ENCODE measurements around the gene TNIP1.

The TNIP1 gene

DNA sequence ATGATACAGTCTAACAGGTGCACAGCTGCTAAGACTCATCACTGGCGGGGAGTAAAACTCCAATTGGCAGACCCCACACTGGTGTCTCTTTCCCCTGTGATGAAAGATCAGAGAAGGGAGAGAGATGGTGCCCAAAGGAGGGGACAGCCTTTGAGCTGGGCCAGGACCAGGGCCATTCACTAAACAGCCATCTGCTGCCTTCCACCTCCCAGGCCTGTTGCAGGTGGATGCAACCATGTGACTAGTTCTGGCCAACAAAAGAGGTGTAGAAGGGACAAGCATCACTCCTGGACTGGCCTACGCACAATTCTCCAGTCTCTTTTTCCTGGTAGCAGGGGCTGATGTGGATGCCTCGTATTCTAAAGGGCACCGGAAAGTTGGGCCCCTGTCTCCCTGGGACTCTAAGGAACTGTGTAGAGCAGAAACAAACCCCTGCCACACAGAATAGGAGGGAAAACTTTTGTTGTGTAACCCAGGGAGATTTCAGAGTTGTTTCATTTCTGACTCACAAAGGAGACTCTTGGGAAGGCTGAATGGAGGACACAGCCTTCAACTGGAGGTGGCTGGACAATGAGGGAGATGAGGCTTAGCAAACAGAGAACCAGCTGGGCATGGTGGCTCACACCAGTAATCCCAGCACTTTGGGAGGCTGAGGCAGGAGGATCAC, 26.9 kb downstream of the TNIP1 start:
- Histone ChIP-seq H3K27me3 (ENCODE audit: control insufficient read depth, low read length) (no peaks in the 10 kb centered on the region), H3F3A (ENCODE audit: control insufficient read depth, insufficient read depth) (peaks cover under 1% of the 10 kb centered on the region; the same call in 1 of the 2 replicates), H3K4me3 (ENCODE audit: low read length) (no peak overlapping the region), H3K36me3 (ENCODE audit: control insufficient read depth, low read length) (peaks cover 80% of the 10 kb centered on the region), H3K27ac (ENCODE audit: low read depth, low read length) (no peak overlapping the region), H3K4me1 (ENCODE audit: control insufficient read depth, low read length) (peaks cover 12% of the 10 kb centered on the region), H3K79me2 (ENCODE audit: control insufficient read depth, low read length) (peaks cover 7% of the 10 kb centered on the region), H3K9me3 (ENCODE audit: control insufficient read depth, insufficient read depth, low read length) (no peaks in the 10 kb centered on the region), H3K9me2 (replicated peaks; ENCODE audit: control insufficient read depth, low read length) (no peaks in the 10 kb centered on the region), H4K20me1 (ENCODE audit: control insufficient read depth, insufficient read depth, low read depth, low read length) (no peaks in the 10 kb centered on the region; the same call in 1 of the 2 replicates), H3K4me2 (ENCODE audit: low read length) (no peak overlapping the region)
- TF ChIP-seq, protein P1, sequence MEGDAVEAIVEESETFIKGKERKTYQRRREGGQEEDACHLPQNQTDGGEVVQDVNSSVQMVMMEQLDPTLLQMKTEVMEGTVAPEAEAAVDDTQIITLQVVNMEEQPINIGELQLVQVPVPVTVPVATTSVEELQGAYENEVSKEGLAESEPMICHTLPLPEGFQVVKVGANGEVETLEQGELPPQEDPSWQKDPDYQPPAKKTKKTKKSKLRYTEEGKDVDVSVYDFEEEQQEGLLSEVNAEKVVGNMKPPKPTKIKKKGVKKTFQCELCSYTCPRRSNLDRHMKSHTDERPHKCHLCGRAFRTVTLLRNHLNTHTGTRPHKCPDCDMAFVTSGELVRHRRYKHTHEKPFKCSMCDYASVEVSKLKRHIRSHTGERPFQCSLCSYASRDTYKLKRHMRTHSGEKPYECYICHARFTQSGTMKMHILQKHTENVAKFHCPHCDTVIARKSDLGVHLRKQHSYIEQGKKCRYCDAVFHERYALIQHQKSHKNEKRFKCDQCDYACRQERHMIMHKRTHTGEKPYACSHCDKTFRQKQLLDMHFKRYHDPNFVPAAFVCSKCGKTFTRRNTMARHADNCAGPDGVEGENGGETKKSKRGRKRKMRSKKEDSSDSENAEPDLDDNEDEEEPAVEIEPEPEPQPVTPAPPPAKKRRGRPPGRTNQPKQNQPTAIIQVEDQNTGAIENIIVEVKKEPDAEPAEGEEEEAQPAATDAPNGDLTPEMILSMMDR (IDR thresholded peaks at IDR 0.05; ENCODE audit: low read depth, low read length, poor library complexity, severe bottlenecking): no peak
- no peak for TF ChIP-seq EZH2phosphoT487 (IDR thresholded peaks at IDR 0.05; ENCODE audit: borderline replicate concordance, low read length)

DNA sequence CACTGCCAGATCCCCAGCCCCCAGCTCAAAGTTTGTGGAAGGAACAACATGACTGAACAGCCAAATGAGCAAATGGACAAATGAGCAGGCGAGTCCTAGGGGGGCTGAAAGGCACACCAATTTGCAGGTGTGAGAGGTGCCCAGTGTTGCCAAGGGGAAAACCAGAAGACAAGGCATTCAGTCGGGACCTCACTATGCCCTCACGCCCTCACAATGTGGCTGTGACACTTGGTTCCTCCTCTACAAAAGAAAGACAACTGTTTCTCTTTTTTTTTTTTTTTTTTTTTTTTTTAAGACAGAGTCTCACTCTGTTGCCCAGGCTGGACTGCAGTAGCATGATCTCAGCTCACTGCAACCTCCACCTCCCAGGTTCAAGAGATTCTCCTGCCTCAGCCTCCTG, 28.0 kb downstream of the TNIP1 start:
- H3K9me3 ChIP-seq (ENCODE audit: control insufficient read depth, insufficient read depth, low read length): no peaks in the 10 kb centered on the region
- TF ChIP-seq, protein P1 (IDR thresholded peaks at IDR 0.05; ENCODE audit: low read depth, low read length, poor library complexity, severe bottlenecking): no peak
- no peak for TF ChIP-seq EZH2phosphoT487 (IDR thresholded peaks at IDR 0.05; ENCODE audit: borderline replicate concordance, low read length)
- H3K9me2 ChIP-seq (replicated peaks; ENCODE audit: control insufficient read depth, low read length): no peaks in the 10 kb centered on the region
- H3K4me3 ChIP-seq (ENCODE audit: low read length): no peak overlapping the region
- no peak overlapping the region for H3K27ac ChIP-seq (ENCODE audit: low read depth, low read length)
- H3F3A ChIP-seq (ENCODE audit: control insufficient read depth, insufficient read depth): no peaks in the 10 kb centered on the region
- no peak overlapping the region for H3K4me2 ChIP-seq (ENCODE audit: low read length)
- no peaks in the 10 kb centered on the region for H3K79me2 ChIP-seq (ENCODE audit: control insufficient read depth, low read length)
- H4K20me1 ChIP-seq (ENCODE audit: control insufficient read depth, insufficient read depth, low read depth, low read length): no peaks in the 10 kb centered on the region; the same call in 1 of the 2 replicates
- peaks cover 80% of the 10 kb centered on the region for H3K36me3 ChIP-seq (ENCODE audit: control insufficient read depth, low read length)
- no peaks in the 10 kb centered on the region for H3K27me3 ChIP-seq (ENCODE audit: control insufficient read depth, low read length)
- H3K4me1 ChIP-seq (ENCODE audit: control insufficient read depth, low read length): peaks cover 7% of the 10 kb centered on the region

DNA sequence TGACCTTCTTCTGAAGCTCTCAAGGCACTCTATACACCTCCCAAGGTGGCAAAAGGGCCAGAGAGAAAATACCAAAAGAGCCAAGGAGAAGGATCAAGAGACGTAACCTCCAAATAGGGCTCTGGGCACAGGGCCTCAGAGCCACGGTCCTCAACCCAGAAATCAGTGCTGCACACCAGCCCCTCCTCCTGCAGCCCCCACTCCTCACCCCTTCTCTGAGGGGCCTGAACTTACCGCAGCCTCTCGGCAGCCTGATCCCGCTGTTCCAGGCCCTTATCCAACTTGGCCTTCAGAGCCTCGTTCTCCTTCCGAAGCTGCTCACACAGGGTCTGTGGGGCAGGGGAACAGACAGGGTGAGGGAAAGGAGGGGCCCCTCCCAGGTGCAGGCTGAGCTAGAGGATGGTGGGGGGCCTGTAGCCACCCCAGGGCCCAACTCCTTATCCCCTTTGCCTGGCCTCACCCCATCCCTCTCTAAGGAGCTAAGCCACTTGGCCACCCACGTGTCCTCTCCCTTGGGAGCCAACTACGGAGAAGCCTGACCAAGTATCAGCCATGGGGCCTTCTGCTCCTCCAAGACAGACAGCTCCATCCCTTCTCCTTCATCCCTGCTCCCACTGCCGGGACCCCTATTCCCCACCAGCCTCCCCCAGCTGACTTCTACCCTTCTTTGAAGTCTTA, 28.8 kb downstream of the TNIP1 start:
- Histone ChIP-seq H3K4me1 (ENCODE audit: control insufficient read depth, low read length) (peaks cover 7% of the 10 kb centered on the region), H3K27ac (ENCODE audit: low read depth, low read length) (no peak overlapping the region), H3F3A (ENCODE audit: control insufficient read depth, insufficient read depth) (no peaks in the 10 kb centered on the region), H3K4me3 (ENCODE audit: low read length) (no peak overlapping the region), H4K20me1 (ENCODE audit: control insufficient read depth, insufficient read depth, low read depth, low read length) (no peaks in the 10 kb centered on the region; the same call in 1 of the 2 replicates), H3K79me2 (ENCODE audit: control insufficient read depth, low read length) (no peaks in the 10 kb centered on the region), H3K9me3 (ENCODE audit: control insufficient read depth, insufficient read depth, low read length) (no peaks in the 10 kb centered on the region), H3K36me3 (ENCODE audit: control insufficient read depth, low read length) (peaks cover 80% of the 10 kb centered on the region), H3K27me3 (ENCODE audit: control insufficient read depth, low read length) (no peaks in the 10 kb centered on the region), H3K9me2 (replicated peaks; ENCODE audit: control insufficient read depth, low read length) (no peaks in the 10 kb centered on the region), H3K4me2 (ENCODE audit: low read length) (no peak overlapping the region)
- no peak for TF ChIP-seq EZH2phosphoT487 (IDR thresholded peaks at IDR 0.05; ENCODE audit: borderline replicate concordance, low read length)
- TF ChIP-seq, protein P1 (IDR thresholded peaks at IDR 0.05; ENCODE audit: low read depth, low read length, poor library complexity, severe bottlenecking): no peak

Measured in DOHH2 (cell line).